ENCODE results near the gene DCTD.

The DCTD gene

DNA sequence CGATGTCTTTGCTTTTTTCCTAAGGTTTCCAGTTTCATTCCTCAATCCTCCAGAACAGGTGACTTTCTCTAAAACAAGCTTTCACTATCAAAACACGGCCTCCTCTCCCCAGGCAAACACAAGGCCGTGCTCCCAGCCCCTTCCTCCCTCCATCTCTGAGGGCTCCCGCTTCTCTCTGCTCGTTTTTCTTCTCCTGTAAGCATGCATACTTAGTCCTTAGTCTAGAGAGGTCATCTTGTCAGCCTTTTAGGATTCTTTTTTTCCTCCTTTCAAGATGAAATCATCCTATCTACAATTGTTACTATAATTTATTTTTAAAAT, 18.7 kb downstream of the DCTD start:
- no peak overlapping the region for H3K9ac ChIP-seq (ENCODE audit: low read length)
- no peak overlapping the region for H3K27ac ChIP-seq (ENCODE audit: low read depth, low read length)
- H3K27me3 ChIP-seq (ENCODE audit: control insufficient read depth, insufficient read depth, low read length) = no peaks in the 10 kb centered on the region
- H3K36me3 ChIP-seq (ENCODE audit: control insufficient read depth, insufficient read depth, low read length) = peaks cover 17% of the 10 kb centered on the region
- no peak overlapping the region for H3K4me3 ChIP-seq (ENCODE audit: low read length)
- no peaks in the 10 kb centered on the region for H3K4me1 ChIP-seq (ENCODE audit: control insufficient read depth, insufficient read depth, low read length)

DNA sequence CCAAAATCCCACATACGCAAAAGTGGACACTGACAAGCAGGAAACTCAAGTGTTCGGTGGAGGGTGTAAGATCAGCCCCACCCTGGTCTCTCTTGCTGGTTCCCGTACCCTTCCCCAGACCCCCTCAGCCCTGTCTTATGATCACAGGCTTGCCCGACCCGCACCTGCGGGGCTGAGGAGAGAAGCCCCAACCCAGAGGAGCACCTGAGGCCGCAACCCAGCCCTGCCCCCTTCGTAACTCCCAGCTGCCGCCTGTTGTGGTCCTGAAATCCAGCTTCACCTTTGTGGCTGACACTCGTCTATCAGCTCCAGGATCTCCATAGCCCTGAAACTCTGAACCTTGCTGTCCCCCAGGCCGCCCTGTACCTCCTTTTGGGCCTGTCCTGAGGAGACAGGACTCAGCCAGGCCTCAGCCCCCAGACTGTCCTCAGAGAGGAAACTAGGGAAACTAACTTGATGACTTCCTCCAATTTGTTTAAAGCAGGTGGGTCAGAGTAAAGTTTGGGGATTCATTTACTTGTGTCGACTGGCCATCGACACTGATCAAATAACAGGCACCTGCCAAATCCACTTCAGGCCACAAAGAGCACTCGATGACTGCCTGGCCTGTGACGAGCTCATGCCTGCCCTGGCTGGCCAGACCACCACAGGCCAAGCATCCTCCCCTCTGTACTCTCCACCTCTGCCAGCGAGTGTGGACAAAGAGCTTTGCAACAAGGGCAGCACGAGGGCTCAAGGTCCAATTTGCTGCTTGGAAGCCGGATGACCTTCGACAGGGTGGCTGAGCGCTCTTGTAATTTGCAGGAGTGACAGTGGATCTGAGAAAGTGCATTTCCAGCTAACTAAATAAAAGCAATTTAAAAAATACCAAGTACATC, 19.3 kb downstream of the DCTD start:
- Histone ChIP-seq H3K27me3 (ENCODE audit: control insufficient read depth, insufficient read depth, low read length) (no peaks in the 10 kb centered on the region), H3K36me3 (ENCODE audit: control insufficient read depth, insufficient read depth, low read length) (peaks cover 18% of the 10 kb centered on the region), H3K9ac (ENCODE audit: low read length) (no peak overlapping the region), H3K27ac (ENCODE audit: low read depth, low read length) (no peak overlapping the region), H3K4me1 (ENCODE audit: control insufficient read depth, insufficient read depth, low read length) (no peaks in the 10 kb centered on the region), H3K4me3 (ENCODE audit: low read length) (no peak overlapping the region)

DNA sequence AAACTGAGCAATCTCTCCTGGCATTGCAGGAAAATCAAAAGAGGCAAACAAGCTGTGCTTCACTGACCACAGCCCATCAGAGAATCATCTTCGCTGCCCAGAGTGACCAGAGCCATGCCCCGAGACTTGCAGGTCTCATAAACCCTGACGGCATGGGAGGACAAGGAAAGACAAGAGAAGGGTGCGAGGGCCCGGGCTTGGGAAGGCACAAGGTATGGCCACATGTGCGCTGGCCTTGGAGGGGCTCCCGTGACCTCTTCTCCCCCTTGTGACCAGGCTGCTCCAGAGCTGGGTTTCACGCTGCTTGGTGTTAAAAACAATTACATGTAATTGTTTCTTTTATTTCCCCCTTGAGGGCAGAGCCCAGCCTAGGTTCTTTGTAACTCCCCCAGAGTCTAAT, 20.8 kb downstream of the DCTD start:
- H3K4me1 ChIP-seq (ENCODE audit: control insufficient read depth, insufficient read depth, low read length) = no peaks in the 10 kb centered on the region
- peaks cover 19% of the 10 kb centered on the region for H3K36me3 ChIP-seq (ENCODE audit: control insufficient read depth, insufficient read depth, low read length)
- H3K4me3 ChIP-seq (ENCODE audit: low read length) = no peak overlapping the region
- H3K27ac ChIP-seq (ENCODE audit: low read depth, low read length) = no peak overlapping the region
- no peaks in the 10 kb centered on the region for H3K27me3 ChIP-seq (ENCODE audit: control insufficient read depth, insufficient read depth, low read length)
- no peak overlapping the region for H3K9ac ChIP-seq (ENCODE audit: low read length)

DNA sequence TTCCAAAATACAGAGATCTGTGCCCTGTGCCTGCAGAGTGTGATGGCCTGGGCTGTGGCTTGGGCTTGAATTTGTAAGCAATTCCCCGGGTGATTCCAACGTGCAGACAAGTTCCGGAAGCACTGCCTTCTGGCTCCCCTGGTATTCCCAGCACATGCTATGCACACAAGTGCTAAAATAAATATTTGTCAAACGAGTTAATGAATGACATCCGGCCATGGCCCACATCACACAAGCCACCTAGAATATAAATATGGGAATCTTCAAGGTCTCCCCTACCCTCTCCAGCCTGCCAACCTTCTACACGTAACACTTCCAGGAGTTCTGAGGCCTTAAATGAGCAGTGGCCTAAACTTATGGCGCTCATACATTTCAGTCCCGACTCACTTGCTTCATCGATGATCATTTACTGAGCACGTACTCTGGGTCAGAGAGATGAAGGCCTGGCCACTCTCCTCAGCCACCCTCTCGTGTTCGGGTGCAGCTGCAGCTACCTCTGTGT, 21.3 kb downstream of the DCTD start:
- Histone ChIP-seq H3K4me1 (ENCODE audit: control insufficient read depth, insufficient read depth, low read length) (no peaks in the 10 kb centered on the region), H3K27ac (ENCODE audit: low read depth, low read length) (no peak overlapping the region), H3K4me3 (ENCODE audit: low read length) (no peak overlapping the region), H3K9ac (ENCODE audit: low read length) (no peak overlapping the region), H3K27me3 (ENCODE audit: control insufficient read depth, insufficient read depth, low read length) (no peaks in the 10 kb centered on the region), H3K36me3 (ENCODE audit: control insufficient read depth, insufficient read depth, low read length) (peaks cover 23% of the 10 kb centered on the region)

DNA sequence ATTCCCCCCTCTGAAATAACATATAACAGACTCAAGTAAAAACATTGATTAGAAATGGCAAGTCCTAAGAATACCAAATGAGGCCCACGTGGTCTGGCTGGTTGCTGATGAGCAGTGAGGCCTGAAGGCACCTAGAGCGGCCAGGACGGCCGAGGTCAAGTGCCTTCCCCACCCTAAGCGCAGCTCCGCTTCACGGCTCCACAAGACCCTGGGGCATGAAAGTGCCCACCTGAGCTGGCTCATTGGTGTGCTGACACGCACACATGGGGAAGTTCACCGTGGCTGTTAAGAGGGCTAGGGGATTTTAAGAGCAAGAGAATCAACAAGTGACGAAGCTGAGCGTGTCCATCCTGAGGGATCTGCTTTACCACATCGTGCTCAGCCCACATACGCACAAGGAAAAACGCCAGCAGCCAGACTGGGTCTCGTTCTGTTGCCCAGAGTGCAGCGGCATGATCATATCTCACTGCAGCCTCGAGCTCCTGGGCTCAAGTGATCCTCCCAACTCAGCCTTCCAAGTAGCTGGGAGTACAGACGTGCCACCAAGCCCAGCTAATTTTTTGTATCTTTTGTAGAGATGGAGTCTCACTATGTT, 22.4 kb downstream of the DCTD start:
- peaks cover 31% of the 10 kb centered on the region for H3K36me3 ChIP-seq (ENCODE audit: control insufficient read depth, insufficient read depth, low read length)
- H3K27me3 ChIP-seq (ENCODE audit: control insufficient read depth, insufficient read depth, low read length) = no peaks in the 10 kb centered on the region
- no peak overlapping the region for H3K4me3 ChIP-seq (ENCODE audit: low read length)
- H3K27ac ChIP-seq (ENCODE audit: low read depth, low read length) = no peak overlapping the region
- H3K9ac ChIP-seq (ENCODE audit: low read length) = no peak overlapping the region
- H3K4me1 ChIP-seq (ENCODE audit: control insufficient read depth, insufficient read depth, low read length) = no peaks in the 10 kb centered on the region

DNA sequence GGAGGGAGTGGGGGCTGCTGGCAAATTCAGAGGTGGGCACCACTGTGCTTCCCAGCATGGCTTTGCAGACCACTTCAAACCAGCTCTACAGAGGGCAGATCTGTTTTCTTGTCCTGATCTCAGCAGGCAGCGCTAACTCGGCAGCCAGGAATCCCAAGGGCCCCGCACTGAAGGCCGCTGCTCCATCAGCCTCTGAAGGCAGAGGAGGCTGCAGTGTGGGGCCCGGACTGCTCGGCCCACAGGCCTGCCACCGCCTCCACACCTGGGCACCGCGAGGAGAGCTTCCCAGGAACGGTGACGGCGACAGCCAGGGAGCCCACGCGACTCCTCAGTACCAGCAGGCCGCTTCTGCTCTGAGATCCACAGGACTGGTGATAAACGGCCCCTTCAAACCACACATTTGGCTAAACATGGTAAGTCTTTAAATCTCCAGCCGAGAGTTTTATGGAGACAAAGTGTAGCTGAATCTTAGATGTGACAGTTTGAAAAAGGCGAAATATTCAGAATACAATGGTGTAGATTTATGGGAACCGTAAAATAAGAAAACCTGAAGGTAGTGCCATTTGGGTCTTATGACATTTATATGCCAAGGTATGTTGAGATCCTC, 23.6 kb downstream of the DCTD start:
- H3K36me3 ChIP-seq (ENCODE audit: control insufficient read depth, insufficient read depth, low read length) = peaks cover 31% of the 10 kb centered on the region
- no peak overlapping the region for H3K27ac ChIP-seq (ENCODE audit: low read depth, low read length)
- no peak overlapping the region for H3K4me3 ChIP-seq (ENCODE audit: low read length)
- H3K27me3 ChIP-seq (ENCODE audit: control insufficient read depth, insufficient read depth, low read length) = no peaks in the 10 kb centered on the region
- no peak overlapping the region for H3K9ac ChIP-seq (ENCODE audit: low read length)
- no peaks in the 10 kb centered on the region for H3K4me1 ChIP-seq (ENCODE audit: control insufficient read depth, insufficient read depth, low read length)

DNA sequence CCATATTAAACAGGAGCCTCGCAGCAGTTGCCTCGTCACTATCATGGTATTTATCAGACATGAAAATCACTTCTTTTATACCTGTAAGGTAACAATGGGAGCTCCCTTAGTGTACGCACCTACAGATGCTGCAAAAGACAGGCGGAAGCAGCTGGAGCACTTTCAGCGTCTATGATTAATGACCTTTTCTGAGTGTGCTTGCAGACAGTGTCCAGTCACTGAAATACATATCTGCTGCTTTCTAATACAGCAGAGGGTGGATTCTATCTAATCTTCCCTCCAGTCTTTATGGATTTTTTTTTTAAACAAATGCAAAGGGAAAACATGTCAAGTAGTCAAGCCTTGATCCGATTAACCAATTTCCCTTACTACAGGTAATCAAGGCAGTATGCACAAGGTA, 24.1 kb downstream of the DCTD start:
- H3K36me3 ChIP-seq (ENCODE audit: control insufficient read depth, insufficient read depth, low read length) = peaks cover 31% of the 10 kb centered on the region
- no peak overlapping the region for H3K27ac ChIP-seq (ENCODE audit: low read depth, low read length)
- H3K9ac ChIP-seq (ENCODE audit: low read length) = no peak overlapping the region
- no peak overlapping the region for H3K4me3 ChIP-seq (ENCODE audit: low read length)
- no peaks in the 10 kb centered on the region for H3K4me1 ChIP-seq (ENCODE audit: control insufficient read depth, insufficient read depth, low read length)
- H3K27me3 ChIP-seq (ENCODE audit: control insufficient read depth, insufficient read depth, low read length) = no peaks in the 10 kb centered on the region

DNA sequence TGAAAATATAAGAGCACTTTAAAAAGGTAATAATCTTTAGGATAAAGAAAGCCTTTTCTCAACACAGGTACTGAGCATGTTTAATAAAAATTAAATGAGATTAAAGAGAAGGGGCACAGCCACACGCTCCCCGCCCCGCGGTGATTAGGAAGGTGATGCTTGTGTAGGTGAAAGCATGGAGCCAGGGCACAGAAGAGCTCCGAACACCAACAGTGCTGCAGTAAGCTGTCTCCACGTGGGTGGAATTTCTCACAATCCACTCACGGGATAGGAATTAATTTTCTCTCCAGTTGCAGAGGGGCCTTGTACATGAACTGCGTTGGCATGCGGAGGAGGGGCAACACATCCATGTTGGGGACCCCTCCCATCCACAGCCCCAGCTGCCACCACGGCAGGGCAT, 27.0 kb downstream of the DCTD start:
- Histone ChIP-seq H3K4me3 (ENCODE audit: low read length) (no peak overlapping the region), H3K9ac (ENCODE audit: low read length) (no peak overlapping the region), H3K27ac (ENCODE audit: low read depth, low read length) (no peak overlapping the region), H3K36me3 (ENCODE audit: control insufficient read depth, insufficient read depth, low read length) (peaks cover 31% of the 10 kb centered on the region), H3K4me1 (ENCODE audit: control insufficient read depth, insufficient read depth, low read length) (no peaks in the 10 kb centered on the region), H3K27me3 (ENCODE audit: control insufficient read depth, insufficient read depth, low read length) (no peaks in the 10 kb centered on the region)

DNA sequence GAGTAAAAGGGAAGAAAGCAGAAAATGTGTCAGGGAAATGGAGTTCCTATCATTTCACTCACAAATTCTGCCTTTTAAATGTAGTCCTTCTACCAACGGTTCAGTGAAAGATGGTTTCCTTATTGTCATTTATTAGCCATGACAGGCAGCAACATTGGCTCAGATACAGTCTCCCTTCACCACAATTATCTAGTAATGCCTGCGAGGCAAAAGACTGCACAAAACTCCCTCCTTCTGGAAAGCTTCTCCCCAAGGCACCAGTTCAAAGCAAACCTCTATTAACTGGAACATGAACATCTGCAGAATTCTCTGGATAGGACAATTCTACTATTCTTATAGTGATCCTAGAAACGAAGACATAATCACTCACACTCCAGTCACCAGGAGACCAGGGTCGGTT, 28.3 kb downstream of the DCTD start:
- no peak overlapping the region for H3K27ac ChIP-seq (ENCODE audit: low read depth, low read length)

DNA sequence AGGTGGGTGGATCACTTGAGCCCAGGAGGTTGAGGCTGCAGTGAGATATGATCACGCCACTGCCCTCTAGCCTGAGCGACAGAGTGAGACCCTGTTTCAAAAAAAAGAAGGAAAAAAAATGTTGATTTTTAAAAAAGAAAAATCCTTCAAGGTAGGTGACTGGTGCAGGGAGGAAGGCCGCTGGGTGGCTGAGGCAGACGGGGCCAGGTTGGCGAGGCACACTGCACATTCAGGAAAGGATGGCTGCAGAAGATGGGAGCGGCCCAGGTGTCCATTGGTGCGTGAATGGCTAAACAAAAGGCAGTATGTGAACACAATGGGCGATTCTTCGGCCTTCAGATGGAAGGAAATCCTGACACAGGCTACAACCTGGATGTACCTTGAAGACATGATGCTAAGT, 30.4 kb downstream of the DCTD start:
- peaks cover 25% of the 10 kb centered on the region for H3K36me3 ChIP-seq (ENCODE audit: control insufficient read depth, insufficient read depth, low read length)
- no peak overlapping the region for H3K4me3 ChIP-seq (ENCODE audit: low read length)
- H3K4me1 ChIP-seq (ENCODE audit: control insufficient read depth, insufficient read depth, low read length) = no peaks in the 10 kb centered on the region
- H3K27me3 ChIP-seq (ENCODE audit: control insufficient read depth, insufficient read depth, low read length) = no peaks in the 10 kb centered on the region
- no peak overlapping the region for H3K9ac ChIP-seq (ENCODE audit: low read length)
- H3K27ac ChIP-seq (ENCODE audit: low read depth, low read length) = no peak overlapping the region

More for the DNA sequence above, 28.3 kb downstream of the DCTD start:
- no peak overlapping the region for H3K9ac ChIP-seq (ENCODE audit: low read length)
- peaks cover 31% of the 10 kb centered on the region for H3K36me3 ChIP-seq (ENCODE audit: control insufficient read depth, insufficient read depth, low read length)
- no peaks in the 10 kb centered on the region for H3K27me3 ChIP-seq (ENCODE audit: control insufficient read depth, insufficient read depth, low read length)
- no peak overlapping the region for H3K4me3 ChIP-seq (ENCODE audit: low read length)
- no peaks in the 10 kb centered on the region for H3K4me1 ChIP-seq (ENCODE audit: control insufficient read depth, insufficient read depth, low read length)

DNA sequence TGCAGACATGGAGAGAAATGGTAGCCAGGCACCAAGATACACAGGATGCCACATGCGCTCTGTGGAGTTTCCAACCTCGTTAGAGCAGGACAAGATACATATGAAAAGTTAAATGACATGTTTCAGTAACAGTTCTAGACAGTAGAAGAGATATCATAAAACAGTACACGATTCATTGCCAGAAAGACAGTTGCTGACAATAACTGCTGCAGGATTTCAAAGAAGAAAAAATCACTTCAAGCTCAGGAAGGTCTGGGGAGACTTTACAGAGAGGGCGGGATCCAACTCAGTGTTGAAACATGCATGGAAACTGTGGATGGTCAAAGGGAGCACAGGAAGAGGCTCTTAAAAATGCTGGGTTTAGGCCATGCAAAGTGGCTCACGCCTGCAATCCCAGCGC, 31.0 kb downstream of the DCTD start:
- Histone ChIP-seq H3K27ac (ENCODE audit: low read depth, low read length) (no peak overlapping the region), H3K36me3 (ENCODE audit: control insufficient read depth, insufficient read depth, low read length) (peaks cover 25% of the 10 kb centered on the region), H3K27me3 (ENCODE audit: control insufficient read depth, insufficient read depth, low read length) (no peaks in the 10 kb centered on the region), H3K9ac (ENCODE audit: low read length) (no peak overlapping the region), H3K4me1 (ENCODE audit: control insufficient read depth, insufficient read depth, low read length) (peaks cover under 1% of the 10 kb centered on the region), H3K4me3 (ENCODE audit: low read length) (no peak overlapping the region)

DNA sequence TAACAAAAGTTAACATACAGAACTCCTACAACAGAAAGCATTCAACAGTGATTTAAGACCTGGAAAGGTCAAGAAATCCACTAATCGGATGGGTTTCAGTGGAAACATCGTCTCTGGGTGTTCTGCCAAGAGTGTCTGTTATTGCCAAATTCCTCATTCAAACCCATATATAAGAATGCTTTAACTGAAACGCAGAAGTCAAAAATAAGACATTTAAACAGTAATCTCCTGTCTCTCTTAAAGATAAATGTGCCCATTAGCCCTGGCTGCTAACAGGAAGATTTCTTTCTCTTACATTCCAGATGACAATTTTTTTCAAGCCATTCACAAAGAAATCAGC, 31.5 kb downstream of the DCTD start:
- Histone ChIP-seq H3K36me3 (ENCODE audit: control insufficient read depth, insufficient read depth, low read length) (peaks cover 22% of the 10 kb centered on the region), H3K4me1 (ENCODE audit: control insufficient read depth, insufficient read depth, low read length) (peaks cover 5% of the 10 kb centered on the region), H3K27me3 (ENCODE audit: control insufficient read depth, insufficient read depth, low read length) (no peaks in the 10 kb centered on the region), H3K9ac (ENCODE audit: low read length) (no peak overlapping the region), H3K27ac (ENCODE audit: low read depth, low read length) (no peak overlapping the region), H3K4me3 (ENCODE audit: low read length) (no peak overlapping the region)
